NCI-H2081 treated with DMSO at 0.1 percent for 48 hours (cell line): ENCODE data around the gene PLEKHA3.

Experiments used
- DNase-seq: peaks from one replicate; lab custom pipeline; 2025; lab: John Stamatoyannopoulos, UW

The PLEKHA3 gene

DNA sequence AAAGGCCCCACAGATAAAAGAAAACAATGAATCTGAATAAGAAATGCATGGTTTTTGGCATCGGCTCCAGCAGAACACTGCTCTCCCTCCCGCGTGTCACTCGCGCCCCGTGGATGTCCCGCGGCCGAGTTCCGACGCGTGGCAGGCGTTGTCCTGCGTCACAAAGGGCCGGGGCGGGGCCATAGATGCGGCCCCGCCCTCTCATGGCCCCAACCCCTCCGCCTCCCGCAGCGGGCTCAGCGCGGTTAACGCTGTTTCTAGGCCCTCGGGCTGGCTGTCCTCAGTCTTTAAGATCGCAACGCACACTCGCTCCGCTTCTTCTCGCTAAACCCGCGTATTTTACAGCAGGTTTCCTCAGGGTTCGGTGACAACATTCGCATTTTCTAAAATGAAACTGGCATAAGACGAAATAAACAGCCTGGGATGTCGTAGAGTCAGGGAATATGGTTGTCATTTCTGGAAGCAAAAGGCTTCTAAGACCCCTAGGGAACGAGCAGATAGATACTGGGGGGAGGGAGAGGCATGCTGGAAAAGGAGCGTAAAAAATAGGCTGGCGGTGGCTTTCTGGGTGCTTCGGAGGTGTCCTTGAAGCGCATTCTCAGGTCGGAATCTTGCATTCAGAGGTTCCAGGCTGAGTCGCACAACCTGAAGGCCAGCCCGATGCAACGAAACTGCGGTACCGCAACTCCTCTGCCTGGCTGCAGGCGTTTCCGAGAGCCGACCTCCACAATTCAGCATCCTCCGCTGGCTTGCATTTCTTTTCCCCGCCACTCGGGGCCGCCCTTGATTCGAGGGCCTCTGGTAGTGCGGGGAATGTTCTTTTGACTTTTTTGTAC is 1.6 kb upstream of the PLEKHA3 start, which contains the start of gene FKBP7:
TSS of gene FKBP7 (minus strand) at position 162 of the 836 bp plus-strand sequence. CDS start at position 61, 101 bp downstream.
- DNase-seq, result peak; percentile 55

DNA sequence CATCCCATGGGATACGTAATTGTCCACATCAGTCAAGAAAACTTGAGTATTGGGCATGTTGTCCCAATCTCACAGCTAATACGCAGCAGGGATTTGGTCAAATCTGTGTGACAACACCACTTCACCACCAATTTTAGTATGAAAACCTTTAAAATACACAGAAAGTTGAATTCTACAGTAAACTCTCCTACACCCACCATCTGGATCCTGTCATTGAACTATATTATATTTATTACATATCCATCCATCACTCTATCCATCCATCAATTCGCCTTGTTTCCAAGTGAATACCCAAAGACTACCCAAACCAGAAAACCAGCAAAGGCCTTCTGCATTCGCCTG is 1.0 kb upstream of the PLEKHA3 start:
- no peak for DNase-seq

DNA sequence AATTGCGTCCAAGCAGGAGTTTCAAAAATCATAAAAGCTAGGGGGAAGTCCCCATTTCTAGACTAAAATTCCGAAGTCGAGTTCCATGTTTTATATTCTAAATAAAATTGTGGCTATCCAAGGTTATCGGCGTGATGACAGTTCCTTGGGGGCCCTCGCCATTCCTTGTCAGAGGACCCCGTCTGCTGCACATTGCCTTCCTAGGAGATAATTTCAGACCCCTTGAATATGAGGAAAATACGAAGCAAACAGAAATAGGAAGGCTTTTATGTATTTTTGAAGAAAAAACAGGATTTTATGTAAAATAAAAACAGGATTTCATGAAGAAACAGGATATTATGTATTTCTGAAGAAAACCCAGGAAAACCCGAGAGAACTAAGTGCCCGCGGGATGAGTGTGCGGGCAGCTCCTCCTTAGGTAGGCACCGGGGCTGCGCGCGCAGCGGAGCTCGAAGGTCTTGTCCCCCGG is 465 bp upstream of the PLEKHA3 start:
- DNase-seq, result no peak

DNA sequence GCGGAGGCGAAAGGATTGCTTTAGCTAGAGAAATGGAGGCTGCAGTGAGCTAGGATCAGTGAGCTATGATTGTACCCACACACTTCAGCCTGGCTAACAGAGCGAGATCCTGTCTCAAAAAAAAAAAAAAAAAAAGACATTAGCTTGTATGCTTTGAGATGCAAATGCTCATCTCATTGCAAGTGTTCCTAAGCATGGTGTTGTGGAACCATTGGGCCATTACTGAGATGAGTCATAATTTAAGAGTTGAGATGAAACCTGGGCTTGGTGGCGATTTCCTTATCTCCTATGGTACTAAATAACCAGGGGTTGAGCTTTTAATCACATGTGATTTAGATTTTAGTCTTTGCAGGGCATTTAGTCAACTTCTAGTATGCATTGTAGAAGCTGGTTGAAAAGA is 2.2 kb downstream of the PLEKHA3 start:
- DNase-seq, result no peak

DNA sequence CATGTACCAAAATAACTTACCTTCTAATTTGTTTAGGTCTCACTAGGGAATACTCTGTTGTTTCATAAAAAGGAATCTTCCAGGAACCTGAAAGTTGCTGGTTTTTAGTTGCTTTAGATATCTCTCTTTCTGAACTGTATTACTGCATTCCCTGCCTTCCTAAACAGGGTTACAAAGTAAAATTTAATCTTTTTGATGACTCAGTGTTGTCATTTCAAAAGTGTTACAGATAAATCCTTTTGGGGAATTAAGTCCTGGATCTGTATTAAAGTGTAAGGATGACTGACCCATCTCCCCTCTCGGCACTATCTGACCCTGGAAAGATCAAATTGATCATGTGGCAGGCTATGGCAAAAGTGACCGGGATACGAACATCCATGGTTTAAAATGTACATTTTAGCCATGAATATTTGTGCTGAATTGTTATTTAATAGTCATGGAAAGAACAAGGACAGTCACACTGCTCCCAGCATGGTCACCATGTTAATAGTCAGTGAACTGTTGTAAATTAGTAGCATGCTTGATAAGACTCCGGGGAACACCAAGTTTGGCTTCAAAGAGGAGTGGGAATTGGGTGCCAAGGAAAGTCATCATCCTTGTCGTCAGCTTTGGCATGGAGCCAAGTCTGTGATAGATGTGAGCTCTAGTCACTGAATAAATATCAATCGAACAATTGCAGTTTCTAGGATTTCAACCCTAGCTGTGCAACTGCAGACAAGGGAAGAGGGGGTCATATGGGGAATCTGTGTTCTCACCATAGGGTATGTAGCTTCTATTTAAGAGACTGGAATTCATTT is 4.2 kb downstream of the PLEKHA3 start:
- DNase-seq, result peak; percentile 18

DNA sequence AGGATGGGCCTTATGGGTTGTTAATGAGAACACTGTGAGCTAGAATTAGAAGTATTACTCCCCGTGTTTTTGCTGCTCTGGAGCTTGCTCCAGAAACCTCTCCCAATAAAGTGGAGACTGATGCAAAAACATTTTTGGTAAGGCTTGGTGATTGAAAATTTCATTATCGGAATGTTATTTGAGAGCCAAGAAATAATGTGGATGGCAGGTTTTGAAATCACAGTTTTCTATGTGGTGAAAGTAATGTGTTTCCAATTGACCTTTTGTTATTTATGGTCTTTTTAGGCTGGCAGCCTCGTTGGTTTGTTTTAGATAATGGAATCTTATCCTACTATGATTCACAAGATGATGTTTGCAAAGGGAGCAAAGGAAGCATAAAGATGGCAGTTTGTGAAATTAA is 5.1 kb downstream of the PLEKHA3 start:
- no peak for DNase-seq

DNA sequence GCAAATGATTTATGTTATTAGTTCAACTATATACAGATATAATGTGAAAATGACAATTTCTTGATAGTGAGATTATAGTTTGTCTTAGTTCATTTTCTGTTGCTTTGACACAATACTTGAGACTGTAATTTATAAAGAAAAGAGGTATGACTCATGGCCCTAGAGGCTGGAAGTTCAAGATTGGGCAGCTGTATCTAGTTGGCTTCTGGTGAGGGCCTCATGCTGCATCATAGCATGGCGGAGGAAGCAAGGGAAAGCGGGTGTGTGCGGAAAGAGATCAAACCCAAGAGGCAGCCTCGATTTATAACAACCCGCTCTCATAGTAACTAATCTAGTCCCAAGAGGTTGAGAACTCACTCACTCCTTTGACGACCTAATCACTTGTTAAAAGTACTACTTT is 11.4 kb downstream of the PLEKHA3 start:
- DNase-seq, result no peak

DNA sequence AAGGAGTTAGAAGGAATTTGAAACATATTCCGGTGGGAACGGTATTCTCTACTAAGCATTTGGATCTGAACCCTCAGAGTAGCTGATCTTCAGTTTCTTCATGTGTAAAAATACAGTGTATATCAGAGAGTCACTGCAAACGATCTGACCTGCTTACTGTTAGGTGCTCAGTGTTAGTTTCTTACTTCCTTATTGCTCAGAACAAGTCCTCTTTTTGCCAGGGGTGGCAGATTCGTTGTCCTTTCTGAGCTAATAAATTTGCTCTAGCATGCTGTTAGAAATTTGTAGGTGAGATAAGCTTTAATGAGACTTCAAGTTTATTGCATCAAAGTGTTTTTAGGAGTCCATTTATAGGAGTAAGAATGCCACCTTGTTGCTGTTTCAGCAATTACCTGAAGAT is 15.8 kb downstream of the PLEKHA3 start:
- no peak for DNase-seq

DNA sequence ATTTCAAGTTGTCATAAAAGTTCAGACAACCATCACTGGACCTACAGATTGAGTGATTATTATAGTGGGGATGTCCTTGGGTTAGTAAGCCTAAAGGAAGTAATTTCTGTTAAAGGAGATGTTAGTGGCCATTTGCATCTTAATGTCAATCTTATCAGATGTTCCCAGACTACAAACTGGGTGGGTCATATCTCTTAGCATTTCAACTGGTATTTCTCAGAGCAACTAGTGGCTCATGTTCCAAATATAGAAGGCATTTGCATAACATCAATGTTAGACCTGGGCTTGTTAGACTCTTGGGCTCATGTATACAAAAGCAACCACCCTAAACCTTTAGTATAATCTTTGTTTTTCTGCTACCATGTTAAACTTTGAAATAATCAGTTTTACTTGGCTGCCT is 17.9 kb downstream of the PLEKHA3 start:
- no peak for DNase-seq

DNA sequence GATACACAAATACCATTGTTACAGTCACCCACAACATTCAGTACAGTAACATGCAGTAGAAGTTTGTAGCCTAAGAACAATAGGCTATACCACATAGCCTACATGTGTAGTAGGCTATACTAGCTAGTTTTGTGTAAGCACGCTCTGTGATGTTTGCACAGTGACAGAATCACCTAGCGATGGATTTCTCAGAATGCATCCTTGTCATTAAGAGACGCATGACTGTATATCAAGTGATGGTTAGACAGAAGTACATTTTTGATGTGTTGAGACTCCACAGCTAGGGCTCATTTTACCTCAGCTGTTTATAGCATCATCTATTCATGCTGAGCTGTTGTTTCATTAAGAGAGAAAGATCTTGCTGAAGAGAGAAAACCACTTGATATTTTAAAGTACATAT is 19.4 kb downstream of the PLEKHA3 start:
- DNase-seq, result no peak

DNA sequence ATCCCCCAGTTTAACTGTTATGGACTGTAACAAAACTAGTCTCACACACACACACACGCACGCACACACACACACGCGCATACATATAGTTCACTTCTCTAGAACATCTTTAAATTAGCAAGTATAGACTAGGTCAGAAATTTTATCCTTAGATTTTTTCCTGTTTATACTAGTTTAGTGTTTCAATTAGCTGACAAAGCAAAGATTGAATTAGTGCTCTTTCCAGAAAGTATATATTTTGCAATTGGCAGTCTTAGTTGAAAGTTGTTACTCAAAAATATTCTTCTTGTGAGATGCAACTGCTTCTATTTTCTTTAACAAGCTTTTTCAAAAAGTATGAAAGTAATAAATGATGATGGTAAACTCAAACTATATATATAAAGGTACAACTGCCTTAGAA is 22.5 kb downstream of the PLEKHA3 start:
- no peak for DNase-seq

DNA sequence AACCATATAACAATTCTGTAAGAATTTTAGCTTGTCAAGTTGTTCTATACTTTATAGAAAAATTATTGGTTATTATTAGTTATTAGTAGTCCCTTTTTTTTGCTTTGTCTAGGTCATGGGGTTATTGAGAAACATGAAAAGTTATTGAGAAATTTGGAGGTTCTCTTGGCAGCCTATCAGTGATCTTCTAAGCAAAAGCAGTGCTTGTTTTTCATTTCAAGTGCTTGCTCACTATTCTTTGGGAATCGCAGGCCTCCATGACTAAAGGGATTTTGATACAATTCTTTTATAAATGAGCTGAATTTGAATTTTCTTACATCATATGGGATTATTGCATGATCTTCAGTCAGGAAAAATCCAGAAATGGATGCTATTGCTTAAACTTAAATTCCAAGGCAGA is 25.8 kb downstream of the PLEKHA3 start:
- no peak for DNase-seq

DNA sequence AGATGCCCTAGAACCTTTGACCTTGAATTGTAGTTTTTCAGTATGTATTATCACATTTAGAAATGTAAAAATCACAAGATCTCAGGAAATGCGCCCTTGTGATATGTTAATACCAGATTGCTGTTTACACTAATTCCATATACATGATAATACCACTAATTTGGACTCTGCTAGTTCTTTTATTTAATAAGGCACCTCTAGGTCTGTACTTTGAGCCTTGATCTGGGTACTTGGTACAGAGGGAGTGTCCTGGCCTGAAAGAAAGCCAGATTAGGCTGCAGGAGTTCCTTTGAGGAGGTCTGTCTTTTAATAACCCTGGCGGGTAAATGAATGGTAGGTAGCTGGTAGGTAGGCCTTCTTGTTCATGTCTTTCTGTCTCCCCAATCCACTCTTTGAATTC is 26.3 kb downstream of the PLEKHA3 start:
- DNase-seq, result no peak

DNA sequence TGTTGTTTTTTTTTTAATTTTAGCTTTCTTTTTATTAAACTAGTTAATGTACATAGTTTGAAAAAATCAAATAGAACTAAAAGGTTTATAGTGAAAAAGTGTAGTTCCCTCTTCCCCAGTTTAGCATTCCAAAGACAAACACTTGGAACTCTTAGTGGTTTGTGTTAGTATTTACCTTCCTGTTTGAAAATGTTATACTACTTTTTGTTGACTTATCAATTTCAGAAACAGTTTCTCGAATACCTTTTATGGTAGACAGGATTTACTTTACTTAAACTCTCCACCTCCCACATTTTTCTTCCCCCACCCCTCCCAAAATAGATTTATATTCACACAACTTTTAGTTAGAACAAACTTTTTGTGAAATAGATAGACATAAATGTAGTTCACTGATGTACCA is 26.7 kb downstream of the PLEKHA3 start:
- DNase-seq, result no peak

DNA sequence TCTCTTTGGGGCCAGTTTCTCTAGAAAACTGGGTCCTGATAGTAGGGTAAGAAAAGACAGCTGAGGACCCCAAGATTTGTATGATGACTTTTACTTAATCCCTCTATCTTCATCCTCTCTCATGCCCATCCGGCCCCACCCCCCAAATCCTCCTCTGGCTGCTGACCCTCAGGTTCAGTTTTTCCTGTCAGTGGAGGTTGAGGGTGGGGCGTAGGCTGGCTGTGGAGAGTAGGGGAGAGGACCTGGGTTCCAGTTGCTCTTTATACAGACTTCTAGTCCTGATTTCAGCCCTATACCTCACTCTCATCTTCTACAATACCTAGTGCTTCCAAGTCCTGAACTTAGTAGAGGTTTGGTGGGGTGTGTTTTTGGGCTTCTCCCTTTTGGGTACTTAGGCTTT is 28.4 kb downstream of the PLEKHA3 start:
- no peak for DNase-seq

DNA sequence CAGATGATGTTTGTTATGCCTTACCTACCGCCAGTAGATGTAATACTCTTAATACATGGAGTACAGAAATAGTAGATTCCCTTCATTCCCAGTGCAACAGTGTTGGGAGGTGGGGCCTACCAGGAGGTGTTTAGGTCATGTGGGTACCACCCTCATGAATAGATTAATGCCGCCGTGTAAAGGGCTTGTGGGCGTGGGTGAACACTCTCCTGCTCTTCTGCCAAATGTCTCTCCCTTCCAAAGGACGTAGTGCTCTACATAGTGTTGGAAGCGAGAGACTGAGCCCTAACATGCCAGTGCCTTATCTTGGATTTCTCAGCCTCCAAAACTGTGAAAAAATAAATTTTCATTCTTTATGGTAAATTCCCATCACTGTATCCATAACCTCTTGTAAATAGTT is 30.1 kb downstream of the PLEKHA3 start:
- DNase-seq, result no peak

DNA sequence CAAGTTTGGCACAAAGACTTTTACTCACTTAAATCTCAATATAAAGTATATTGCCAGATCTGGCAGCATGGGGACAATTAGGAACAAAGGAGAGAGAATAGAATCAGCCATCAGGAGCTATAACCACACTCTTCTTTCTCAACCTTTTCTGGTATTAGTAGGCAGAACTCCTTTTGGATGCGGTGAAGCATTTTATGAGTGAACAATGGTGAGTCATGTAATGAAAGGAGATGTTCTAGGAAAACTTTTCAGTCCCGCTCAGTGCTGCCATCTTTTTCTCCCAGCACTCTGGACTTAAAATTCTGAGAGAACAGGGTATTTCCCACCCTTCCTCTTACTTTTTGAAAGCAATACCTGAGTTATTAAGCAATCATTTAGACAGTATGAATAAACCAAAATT is 32.2 kb downstream of the PLEKHA3 start:
- DNase-seq, result no peak

DNA sequence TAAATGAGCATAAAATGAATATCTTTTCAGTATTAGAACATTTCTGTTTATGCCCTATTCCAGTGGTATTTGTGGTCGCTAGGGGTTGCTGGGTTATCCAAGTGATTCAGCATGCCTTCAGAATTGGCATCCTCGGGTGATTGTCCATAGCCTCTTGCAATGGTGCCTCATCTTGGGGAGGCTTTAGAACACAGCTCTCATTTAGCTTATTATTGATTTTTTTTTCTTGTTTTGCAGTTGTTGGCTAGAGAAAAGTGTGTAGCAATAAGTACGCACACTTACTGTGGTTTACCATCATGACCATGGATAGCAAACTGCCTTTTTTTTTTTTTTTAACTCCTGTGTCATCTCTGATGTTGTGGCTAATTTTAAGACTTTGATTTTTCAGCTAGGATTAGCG is 33.6 kb downstream of the PLEKHA3 start:
- DNase-seq, result no peak

DNA sequence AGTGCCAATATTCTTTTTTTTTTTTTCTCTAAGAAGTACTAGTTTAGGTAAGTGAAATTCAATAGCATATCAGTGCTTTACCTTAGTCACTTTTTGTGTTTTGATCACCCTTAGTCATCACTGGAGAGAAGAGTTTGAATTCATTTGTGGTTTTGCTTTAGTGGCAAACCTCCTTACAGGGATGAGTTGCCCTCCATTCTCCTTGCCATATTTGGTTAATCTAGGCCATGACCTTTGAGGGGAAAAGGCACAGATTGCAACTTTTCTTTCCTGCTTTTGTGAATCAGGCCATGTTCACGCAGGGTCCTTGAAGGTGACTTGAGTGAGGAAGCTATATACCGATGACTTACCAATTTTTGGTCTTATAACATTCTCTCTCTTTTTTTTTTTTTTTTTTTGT is 34.4 kb downstream of the PLEKHA3 start:
- no peak for DNase-seq

DNA sequence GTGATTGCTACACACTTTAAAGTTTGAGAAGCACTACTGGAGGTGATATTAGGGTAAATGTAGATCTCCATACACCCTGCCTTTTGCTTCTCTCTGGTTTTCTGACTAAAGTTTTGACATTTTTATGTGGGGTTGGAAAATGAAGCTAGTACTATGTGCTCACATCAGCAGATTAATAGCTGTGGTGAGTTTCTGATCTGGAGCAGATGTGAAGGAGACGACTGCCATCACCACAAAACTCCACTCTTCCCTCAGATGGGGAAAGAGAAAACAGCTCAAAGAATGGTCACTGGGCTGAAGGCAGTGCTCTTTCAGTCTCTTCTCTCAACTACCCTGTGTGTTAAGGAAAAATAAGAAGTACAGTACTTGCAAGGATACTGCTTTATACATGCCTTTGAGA is 37.2 kb downstream of the PLEKHA3 start:
- no peak for DNase-seq

DNA sequence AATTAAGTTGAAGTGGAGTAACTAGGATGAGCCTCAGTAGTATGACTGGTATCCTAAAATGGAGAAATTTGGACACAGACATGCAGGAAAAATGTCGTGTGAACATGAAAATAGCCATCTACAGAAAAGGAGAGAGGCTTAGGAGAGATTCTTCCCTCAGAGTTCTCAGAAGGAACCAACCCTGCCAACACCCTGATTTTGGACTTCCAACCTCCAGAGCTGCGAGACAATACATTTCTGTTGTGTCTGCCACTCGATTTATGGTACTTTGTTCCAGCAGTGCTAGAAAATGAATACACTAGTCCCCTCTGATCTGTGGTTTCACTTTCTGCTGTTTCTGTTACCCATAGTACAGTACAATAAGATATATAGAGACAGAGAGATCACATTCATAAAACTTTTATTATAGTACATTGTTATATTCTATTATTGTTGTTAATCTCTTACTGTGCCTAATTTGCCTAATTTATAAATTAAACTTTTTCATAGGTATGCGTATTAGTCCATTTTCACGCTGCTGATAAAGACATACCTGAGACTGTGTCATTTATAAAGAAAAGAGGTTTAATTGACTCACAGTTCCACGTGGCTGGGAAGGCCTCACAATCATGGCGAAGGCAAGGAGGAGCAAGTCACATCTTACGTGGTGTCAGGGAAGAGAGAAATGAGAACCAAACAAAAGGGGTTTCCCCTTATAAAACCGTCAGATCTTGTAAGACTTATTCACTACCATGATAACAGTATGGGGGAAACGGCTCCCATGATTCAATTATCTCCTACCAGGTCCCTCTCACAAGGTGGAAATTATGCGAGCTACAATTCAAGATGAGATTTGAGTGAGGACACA is 41.3 kb downstream of the PLEKHA3 start:
- DNase-seq, result no peak

DNA sequence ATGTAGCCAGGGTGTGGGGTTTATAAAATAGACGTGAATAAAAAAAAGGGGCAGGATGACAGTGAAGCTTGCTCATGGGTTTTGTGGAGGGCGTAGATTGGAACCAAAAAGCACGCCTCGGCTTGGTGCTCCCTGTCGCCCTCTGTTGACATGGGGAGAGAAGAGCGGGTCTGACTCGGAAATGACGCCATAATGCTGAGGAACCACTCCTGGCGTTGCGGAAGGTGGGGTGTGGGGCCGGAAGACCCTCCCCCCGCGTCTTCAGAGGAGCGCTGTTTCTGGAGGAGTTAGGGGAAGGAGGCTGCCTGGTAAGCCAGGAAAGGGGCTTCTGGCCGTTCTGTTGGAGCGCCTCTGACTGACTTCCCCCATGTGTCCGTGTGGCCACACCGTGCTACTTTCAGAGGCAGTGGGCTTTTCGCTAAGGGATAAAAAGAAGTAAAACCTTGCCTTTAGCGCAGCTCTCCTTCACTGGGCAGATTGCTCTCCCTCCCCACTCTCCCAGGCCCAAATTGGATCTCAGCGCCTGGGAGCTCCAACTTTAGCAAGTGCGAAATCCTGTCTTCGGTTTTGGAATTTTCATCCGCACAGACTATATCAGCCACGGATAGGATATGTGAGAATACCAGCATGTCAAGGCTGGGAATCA is 42.8 kb downstream of the PLEKHA3 start:
- no peak for DNase-seq
